ENCODE results near the gene FAM193B. TPM values are rescaled to one million over a fixed set of nuclear protein-coding genes. Genes with fewer than 3 reads are reported as not detected.

FAM193B gene
- total RNA-seq, 1 donor from 2014 or later: 25.4 TPM

GRCh38 chr5:177523711-177524538, 30.4 kb downstream of the FAM193B start:
- intact Hi-C loops (cut with DNase I): no loop called here
- DNase-seq (ENCODE audit: low spot score): no peak

DNA sequence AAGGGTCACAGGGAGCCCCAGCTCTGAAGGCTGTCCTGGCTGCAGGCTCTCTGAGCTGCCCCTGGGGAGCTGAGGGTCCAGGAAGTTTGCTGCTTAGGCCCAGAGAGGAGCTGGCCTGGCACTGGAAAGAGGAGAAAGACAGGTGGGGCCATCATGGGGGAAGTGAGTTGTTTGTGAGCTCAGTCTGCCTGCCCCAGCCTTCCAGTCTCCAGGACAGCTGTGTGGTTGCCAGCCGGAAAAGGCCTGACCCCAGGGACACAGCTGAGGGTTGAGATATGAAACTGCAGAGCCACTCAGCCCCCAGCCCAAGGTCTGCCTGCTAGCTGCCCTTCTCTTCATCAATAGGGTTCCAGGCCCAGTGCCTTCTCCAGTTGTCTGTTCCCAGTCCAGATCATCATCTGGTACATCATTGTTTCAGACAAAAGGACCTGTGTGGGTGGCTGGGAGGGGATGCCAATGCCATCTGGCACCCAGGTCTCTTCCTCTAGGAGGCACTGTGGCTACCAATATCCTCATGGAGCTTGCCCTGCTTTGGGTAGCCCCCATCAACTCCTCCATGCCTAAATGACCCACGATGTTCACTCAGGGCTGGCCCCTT, 33.3 kb downstream of the FAM193B start:
- intact Hi-C loops (cut with DNase I): no loop called here

GRCh38 chr5:177520271-177520670, 34.1 kb downstream of the FAM193B start:
- DNase-seq (ENCODE audit: low spot score): no peak
- intact Hi-C loops (cut with DNase I): no loop called here

More for the DNA sequence above, 33.3 kb downstream of the FAM193B start:
- no peak for DNase-seq (ENCODE audit: low spot score)

GRCh38 chr5:177519463-177520235, 34.7 kb downstream of the FAM193B start:
- no peak for DNase-seq (ENCODE audit: low spot score)
- intact Hi-C loops (cut with DNase I): loop anchor here (5.0 kb wide), 1 partner anchor 73 kb away; the partner anchor contains the start of gene TMED9

DNA sequence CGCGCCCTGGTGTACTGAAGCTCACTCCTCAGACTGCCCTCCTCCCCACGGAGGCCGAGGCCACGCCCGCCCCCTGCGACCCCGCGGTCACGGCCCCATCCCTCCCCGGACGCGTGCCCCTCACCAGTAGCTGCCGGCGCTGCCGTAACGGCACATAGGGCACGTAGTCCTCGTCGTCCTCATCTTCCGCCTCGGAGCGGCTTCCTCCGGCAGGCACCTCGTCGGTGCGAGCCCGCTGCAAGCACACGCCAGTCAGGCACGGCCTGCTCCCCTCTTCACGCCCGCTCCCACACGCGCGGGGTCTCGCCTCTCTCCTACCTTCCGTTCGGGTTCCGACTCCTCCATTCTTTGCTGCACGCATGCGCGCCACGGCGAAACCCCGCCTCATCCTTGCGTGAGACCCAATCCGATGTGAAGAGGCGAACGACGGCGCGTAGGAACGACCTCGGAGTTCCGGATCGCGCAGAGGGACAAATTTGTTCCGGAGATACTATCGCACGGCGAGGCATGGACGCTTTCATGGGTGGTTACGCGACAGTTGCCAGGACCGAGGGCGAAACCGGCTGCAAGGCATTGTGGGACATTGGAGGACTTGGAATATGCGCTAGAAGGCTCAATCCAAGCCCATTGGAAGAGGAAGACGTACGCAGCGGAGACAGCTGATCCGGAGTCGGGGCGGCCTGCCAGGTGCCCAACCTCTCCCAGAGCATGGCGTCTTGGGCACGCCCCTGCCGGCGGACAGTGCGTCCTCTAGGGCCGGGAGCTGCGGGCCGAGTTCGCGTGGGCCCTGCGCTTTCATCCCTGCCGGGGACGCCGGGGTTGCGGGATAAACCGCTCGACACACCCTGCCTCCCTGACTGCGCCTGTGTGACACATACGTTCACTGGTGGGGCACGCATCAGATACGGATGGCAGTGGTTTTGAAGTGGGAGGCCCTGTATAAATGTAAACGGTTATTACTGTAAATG, 37.5 kb downstream of the FAM193B start, which contains the start of gene DDX41:
Gene DDX41, minus strand, starts transcription at position 361 of the 968 bp plus-strand sequence. Its CDS starts 16 bp downstream, at position 345.
- intact Hi-C loops (cut with DNase I): loop anchor here (2.0 to 5.0 kb wide), 3 partner anchors 18 to 75 kb away; partner anchors contain the start of gene TMED9
- DNase-seq (ENCODE audit: low spot score): peak; percentile 98

- intact Hi-C loops (cut with DNase I): loop anchor here (5.0 kb wide), 1 partner anchor 77 kb away; the partner anchor contains the start of gene TMED9
- no peak for DNase-seq (ENCODE audit: low spot score)
These were observed 38.8 kb downstream of the FAM193B start for GRCh38 chr5:177515580-177515979.

DNA sequence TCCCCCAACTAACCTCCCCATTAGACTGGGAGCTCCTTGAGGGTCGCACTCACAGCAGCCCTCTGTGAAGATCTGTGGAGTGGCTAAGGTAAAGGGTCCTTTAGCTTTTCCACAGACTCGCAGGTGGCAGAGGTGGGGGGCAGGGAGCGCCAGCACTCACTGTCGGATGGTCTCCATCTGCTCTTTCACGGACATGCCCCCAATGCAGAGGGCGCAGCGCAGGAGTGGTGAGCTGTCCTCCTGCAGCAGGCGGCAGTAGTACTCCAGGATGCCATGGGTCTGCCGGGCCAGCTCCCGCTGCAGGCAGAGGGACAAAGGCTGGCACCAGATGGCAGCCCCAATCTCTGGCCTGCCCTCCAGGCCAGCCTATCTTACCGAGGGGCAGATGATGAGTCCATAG, 39.8 kb downstream of the FAM193B start:
- intact Hi-C loops (cut with DNase I): no loop called here

GRCh38 chr5:177513500-177513899, 40.9 kb downstream of the FAM193B start:
- no peak for DNase-seq (ENCODE audit: low spot score)
- intact Hi-C loops (cut with DNase I): no loop called here

More for the DNA sequence above, 39.8 kb downstream of the FAM193B start:
- no peak for DNase-seq (ENCODE audit: low spot score)

DNA sequence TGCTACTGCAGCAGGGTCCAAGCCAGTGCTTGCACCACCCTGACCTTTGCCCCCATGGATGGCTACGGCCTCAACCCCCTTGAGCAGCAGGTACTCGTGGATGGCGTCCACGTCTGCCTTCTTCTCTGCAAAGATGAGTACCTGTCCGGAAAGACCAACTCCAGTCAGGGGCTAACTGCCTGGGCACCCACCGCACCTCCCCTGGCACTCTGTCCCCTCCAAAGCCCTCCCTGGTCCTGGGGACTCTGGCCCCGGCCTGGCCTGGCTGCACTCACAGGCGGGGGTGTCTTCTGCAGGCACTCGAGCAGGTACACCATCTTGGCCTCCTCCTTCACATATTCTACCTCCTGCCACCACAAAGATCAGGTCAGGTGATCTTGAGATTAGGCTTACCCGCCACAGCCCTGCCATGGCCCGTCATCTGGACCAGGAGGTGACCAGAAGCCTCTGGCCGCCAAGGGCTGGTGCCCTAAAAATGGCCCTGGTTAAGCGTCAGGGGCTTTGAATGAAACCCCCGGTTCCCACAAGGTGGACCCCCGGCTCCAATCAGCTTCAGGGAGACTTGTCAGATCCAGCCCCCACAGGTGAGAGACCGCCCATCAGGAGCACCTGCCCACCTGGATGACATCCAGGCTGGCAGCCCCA, 41.5 kb downstream of the FAM193B start:
- no peak for DNase-seq (ENCODE audit: low spot score)
- intact Hi-C loops (cut with DNase I): no loop called here

DNA sequence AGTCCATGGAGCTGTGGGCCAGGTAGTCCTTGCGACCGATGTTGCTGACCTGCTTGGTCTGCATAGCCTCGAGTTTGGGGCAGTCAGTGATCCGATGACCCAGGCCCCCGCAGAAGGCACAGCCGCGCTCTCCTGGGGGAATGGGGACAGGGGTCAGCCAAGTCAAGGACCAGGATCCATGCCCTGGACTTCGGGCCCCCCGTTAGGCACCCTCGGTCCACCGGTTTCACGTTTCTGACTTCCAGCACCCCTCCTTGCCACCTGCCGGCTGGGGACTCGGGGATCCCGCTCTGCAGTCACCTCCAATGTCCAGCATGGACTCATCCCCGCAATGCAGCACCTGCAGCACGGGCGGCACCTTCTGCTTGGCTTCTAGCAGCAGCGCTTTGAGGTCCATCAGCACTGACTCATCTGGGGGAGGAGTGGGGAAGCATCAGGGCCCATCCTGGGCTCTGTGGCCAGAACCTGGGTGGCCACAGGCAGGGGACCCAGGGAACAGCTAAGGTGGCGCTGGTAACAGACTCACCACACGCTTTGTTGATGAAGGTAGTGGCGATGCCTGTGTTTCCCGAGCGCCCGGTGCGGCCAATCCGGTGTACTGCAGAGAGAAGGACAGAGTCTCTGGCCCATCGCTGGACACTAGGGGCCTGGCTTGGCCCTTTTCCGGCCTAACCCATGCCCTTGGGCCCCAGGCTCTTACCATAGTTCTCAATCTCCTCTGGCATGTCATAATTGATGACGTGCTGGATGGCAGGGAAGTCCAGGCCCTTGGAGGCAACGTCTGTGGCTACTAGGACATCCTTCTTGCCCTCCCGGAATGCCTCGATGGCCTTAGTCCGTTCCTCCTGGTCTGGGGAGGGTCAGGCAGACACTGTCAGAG, 42.3 kb downstream of the FAM193B start:
- no peak for DNase-seq (ENCODE audit: low spot score)
- intact Hi-C loops (cut with DNase I): no loop called here

DNA sequence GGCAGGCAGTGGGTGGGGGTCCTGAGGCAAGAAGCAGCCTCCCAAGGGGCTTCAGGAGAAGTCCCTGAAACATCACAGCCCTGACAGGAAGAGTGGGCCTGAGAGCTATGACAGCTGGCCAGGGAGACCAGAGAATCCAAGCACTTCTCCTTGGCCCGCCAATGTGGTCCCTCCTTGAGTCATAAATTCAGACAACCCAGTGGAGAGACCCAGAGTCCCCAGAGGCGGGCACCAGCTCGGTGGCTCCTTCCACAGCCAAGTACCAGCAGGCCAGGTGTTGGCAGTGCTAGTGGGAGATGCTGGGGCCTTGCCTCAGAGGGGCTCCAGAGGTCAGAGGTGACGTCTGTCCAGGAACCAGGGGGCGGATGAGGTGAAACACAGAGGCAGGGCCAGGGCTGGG, 43.2 kb downstream of the FAM193B start:
- intact Hi-C loops (cut with DNase I): no loop called here
- no peak for DNase-seq (ENCODE audit: low spot score)

DNA sequence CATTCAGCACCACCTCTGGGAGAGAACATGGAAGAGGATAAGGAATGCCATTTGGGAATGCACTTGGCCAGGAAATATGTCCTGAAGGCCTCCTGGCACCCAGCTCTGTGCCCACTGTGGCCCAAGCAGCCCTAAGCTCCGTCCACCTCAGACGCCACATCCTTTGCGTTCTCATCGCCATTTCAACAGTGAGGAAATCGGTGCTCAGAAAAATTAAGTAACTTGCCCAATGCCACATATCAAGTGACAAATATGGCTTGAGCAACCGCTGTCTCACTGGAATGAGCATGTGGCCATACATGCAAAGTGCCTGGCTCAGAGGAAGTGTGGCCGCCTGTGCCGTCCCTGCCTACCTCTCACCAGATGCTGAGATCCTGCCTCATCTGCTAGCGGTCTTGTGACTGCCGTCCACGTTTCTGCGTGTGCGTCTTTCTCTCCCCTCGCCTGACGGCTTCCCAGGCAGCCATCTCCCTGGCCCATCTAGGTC, 43.8 kb downstream of the FAM193B start:
- intact Hi-C loops (cut with DNase I): no loop called here
- DNase-seq (ENCODE audit: low spot score): peak; percentile 82

DNA sequence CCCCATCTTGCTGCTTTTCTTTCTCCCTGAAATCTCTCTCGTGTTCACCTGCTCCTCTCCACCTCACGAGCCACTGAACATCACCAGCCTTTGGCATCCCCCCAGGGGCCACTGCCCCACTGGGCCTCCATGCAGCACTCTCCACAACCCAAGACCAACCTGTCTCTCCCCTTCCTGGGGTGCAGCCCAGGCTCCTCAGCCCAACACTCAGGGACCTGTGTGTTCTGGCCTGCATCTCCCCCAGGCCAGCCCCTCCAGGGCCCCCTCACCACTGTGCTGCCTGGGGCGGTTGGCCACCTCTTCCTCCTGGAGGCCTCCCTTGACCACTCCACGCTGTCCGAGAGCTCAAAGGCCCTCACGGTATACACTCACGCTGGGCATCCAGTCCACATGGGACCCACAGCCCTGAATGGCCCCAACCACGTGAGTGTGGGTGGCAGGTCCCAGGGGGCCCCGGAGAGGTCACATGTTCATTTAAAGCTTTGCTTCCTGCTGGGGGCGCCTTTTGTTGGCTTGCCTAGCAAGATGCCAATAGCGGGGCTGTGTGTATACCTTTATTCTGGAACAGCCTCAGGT, 44.3 kb downstream of the FAM193B start:
- intact Hi-C loops (cut with DNase I): no loop called here
- DNase-seq (ENCODE audit: low spot score): no peak

GRCh38 chr5:177509381-177509951, 44.9 kb downstream of the FAM193B start, which contains the start of gene DOK3:
TSS of gene DOK3 (minus strand) at chr5:177509826. CDS start at chr5:177509540, 286 bp downstream.
- intact Hi-C loops (cut with DNase I): no loop called here
- DNase-seq (ENCODE audit: low spot score): peak; percentile 90

DNA sequence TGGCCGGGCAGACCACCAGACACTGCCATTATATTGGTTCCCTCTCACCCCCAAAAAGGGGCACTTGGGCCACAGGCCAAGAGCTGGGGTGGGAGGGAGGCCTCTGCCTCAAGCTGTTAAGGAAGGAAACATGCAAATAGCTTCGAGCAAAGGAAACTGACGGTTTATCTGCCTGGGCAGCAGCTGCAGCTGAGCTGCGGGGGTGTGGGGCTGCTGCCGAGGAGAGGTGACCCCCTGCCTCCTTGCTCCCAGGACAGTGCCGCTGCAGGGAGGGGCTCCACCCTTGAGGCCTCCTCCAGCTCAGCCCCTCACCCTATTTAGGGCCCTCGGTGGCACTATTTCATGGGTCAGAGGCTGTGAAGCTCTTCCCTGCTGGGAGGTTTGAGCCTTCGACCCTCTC, 45.5 kb downstream of the FAM193B start:
- intact Hi-C loops (cut with DNase I): no loop called here
- DNase-seq (ENCODE audit: low spot score): no peak

DNA sequence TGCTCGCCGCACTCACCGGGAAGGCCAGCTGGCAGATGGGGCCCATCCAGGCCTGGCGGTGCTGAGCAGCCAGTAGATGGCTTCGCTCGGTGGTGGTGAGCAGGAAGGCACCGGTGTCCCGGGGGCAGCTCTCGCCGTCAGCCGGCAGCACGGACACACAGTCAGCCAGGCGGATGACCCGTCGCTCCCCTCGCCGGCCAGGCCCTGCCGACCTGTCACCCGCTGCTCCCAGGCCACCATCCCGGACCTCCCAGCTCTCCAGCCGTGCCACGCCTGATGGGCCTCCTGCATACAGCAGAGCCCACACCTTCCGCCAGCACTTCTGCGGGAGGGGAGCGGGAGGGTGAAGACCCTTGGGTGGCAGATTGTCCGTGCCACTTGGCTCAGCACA, 46.1 kb downstream of the FAM193B start:
- intact Hi-C loops (cut with DNase I): no loop called here
- DNase-seq (ENCODE audit: low spot score): no peak
